OCI-LY7 (cell line): ENCODE results near the gene NLN.

ENCODE experiments used
- EZH2phosphoT487 ChIP-seq: fragments of 200-600 bp; sonication (generic); IDR thresholded peaks from 2 replicates; pipeline ENCODE4 v1.6.1; 2018; ENCODE audit warnings: low read depth, borderline replicate concordance, mild to moderate bottlenecking, mixed run types, antibody characterized with exemption, low read length, moderate library complexity, mixed read lengths
- TF ChIP-seq, protein P1 (sequence below): fragments of 200-600 bp; sonication (generic); conservative IDR thresholded peaks from 2 replicates; pipeline ENCODE4 v1.5.1; 2014; ENCODE audit warnings: mild to moderate bottlenecking, antibody characterized with exemption, low read length, moderate library complexity, mixed read lengths

DNA sequence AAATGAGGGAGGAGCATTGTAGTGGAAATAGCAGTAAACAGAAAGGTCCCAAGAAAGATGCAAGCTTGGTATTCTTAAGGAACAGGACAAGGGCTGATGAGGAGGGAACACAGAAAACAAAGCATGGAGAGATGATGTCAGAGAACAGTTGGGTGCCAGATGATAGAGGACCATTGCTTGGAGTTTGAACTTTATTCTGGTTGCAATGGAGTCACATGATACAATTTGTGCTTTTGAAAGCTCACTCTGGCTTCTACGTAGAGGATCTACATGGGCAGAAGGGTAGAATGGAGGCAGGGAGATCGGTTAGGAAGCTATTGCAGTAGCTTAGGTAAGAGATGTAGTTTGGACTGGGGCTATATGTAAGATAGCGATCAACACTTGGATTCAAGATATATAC, 39.9 kb upstream of the NLN start:
- TF ChIP-seq, protein P1, sequence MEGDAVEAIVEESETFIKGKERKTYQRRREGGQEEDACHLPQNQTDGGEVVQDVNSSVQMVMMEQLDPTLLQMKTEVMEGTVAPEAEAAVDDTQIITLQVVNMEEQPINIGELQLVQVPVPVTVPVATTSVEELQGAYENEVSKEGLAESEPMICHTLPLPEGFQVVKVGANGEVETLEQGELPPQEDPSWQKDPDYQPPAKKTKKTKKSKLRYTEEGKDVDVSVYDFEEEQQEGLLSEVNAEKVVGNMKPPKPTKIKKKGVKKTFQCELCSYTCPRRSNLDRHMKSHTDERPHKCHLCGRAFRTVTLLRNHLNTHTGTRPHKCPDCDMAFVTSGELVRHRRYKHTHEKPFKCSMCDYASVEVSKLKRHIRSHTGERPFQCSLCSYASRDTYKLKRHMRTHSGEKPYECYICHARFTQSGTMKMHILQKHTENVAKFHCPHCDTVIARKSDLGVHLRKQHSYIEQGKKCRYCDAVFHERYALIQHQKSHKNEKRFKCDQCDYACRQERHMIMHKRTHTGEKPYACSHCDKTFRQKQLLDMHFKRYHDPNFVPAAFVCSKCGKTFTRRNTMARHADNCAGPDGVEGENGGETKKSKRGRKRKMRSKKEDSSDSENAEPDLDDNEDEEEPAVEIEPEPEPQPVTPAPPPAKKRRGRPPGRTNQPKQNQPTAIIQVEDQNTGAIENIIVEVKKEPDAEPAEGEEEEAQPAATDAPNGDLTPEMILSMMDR = no peak
- TF ChIP-seq EZH2phosphoT487 = no peak
